ENCODE results near the gene ADAP2.

Gene ADAP2

DNA sequence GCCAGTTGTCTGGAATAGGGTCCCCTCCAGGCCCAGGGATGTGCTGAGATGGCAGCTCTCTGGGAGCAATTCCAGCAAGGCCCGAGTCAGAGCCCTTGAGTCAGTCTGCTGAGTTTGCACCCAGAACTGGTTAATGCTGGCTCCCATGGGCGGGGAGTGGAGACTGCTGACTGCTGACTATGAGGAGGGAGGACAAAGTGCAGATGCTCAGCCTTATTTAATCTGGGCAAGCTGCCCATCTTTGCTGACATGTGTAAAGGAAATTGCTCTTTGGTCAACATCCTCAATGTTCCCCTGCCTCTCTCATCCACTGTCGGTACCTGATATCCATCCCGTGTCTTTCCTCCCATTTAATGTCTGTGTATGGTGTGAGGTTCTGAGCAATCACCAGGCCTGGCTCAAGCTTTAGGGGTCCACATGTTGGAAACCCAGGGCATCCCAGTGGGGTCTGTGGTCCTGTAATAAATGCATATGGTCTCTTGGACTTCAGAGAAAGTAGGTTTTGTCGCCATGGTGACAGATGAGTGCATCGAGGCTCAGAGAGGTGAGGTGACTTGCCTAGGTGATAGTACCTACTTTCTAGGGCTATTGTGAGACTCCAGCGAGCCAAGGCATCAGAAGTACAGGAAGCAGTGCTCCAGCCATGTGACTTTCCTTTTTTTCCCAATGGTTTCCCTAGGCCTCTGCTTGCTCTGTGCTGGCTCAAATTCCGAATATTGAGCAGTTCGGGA, 29.1 kb downstream of the ADAP2 start:
- H3K4me3 ChIP-seq (replicated peaks; ENCODE audit: low read depth, low read length): no peak overlapping the region
- no peak for TF ChIP-seq CTCF (IDR thresholded peaks at IDR 0.05; ENCODE audit: low read length, missing control alignments)
- DNase-seq (ENCODE audit: low read depth): peak; percentile 92

DNA sequence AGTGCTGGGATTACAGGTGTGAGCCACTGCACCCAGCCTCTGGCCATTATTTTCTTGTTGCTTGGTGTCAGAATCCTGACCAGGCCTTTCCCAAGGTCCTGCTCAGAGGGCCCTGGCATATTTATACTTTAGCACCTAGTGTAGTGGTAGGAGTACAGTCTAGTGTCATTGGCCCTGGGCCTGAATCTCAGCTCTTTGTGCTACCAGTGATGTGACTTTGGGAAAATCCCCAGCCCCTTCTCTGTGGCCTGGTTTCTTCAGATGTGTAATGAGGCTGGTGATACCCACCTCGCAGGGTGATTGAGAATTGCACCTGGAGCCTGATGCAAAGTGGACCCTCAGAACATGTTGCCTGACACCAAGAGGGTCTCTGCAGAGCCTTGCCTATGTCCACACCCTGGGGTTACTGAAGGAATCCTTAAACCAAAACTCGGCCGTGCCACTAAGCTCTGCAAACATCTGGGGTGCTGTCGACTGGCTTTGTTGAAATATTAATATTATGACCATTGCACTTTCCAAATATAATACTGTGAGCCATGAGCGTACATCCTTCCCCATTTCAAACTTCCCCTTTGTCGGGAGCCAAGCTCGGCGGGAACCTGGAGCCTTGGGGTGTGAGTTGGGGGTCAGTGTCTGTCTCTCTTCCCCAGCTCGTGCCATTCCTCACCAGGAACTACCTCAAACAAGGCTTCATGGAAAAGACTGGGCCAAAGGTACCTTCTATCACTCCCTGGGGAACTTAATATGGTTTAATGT, 31.1 kb downstream of the ADAP2 start:
- H3K4me3 ChIP-seq (replicated peaks; ENCODE audit: low read depth, low read length): no peak overlapping the region
- TF ChIP-seq CTCF (IDR thresholded peaks at IDR 0.05; ENCODE audit: low read length, missing control alignments): no peak
- no peak for DNase-seq (ENCODE audit: low read depth)

- H3K4me3 ChIP-seq (replicated peaks; ENCODE audit: low read depth, low read length): no peak overlapping the region
- no peak for DNase-seq (ENCODE audit: low read depth)
- no peak for TF ChIP-seq CTCF (IDR thresholded peaks at IDR 0.05; ENCODE audit: low read length, missing control alignments)
Measured at GRCh38 chr17:30954046-30954830, 32.5 kb downstream of the ADAP2 start.

DNA sequence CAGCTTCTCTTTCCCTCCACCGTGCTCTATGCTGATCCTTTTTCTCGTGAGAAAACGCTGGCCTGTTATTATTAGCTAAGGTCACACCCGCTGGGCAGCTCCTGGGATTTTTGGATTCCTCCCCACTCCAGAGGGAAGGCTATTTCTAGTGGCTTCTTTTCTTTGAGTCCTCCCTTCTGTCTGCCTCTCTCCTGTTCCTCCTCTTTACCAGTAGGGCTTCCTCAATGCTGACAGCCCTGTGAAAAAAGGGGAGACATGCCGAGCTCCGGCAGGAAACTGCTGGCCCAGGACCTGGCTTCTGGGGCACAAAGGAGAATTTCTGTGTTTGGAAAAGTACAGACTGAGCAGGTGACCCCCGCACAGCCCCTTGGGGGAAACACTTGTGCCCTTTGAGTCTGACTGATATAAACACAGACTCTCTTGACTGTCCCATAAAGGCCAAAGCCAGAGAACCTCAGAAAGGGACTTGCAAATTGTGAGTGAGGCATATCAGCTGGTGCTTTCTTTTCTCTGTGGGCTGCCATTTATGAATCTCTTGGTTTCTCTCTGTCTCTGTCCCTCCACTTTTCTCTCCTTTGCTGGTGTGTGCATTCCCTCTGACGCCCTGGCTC, 35.1 kb downstream of the ADAP2 start:
- DNase-seq (ENCODE audit: low read depth): peak; percentile 15
- no peak overlapping the region for H3K4me3 ChIP-seq (replicated peaks; ENCODE audit: low read depth, low read length)
- no peak for TF ChIP-seq CTCF (IDR thresholded peaks at IDR 0.05; ENCODE audit: low read length, missing control alignments)

GRCh38 chr17:30957741-30958140, 36.0 kb downstream of the ADAP2 start:
- TF ChIP-seq CTCF (IDR thresholded peaks at IDR 0.05; ENCODE audit: low read length, missing control alignments): no peak
- no peak overlapping the region for H3K4me3 ChIP-seq (replicated peaks; ENCODE audit: low read depth, low read length)
- no peak for DNase-seq (ENCODE audit: low read depth)

DNA sequence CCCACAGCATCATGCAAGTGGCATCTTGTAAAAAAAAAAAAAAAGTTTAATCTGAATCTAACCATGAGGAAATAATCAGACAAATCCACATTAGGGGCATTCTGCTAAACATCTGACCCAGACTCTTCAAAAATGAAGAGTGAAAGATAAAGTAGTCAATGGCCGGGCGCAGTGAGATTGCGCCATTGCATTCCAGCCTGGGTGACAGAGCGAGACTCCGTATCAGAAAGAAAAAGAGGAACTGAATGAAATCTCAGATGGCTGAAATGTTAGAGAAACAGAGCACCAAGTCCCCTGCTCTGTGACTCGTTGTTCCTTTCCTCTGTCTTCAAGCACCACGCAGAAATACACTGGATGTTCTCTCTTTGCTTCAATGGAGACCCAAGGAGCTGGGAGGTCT, 36.4 kb downstream of the ADAP2 start:
- TF ChIP-seq CTCF (IDR thresholded peaks at IDR 0.05; ENCODE audit: low read length, missing control alignments): no peak
- DNase-seq (ENCODE audit: low read depth): peak; percentile 19
- H3K4me3 ChIP-seq (replicated peaks; ENCODE audit: low read depth, low read length): no peak overlapping the region
